GM12878 (cell line): ENCODE results near the gene BARD1. TPM values are rescaled to one million over a fixed set of nuclear protein-coding genes. Genes with fewer than 3 reads are reported as not detected.

Source experiments
- ATF7 ChIP-seq: fragments of 450-650 bp; IDR thresholded peaks from 2 replicates; pipeline ENCODE4 v1.6.1; 2016; ENCODE audit warnings: low read depth, mild to moderate bottlenecking
- BCL11A ChIP-seq: IDR thresholded peaks from 2 replicates; pipeline ENCODE4 v1.6.1; 2011; ENCODE audit warnings: low read depth, low read length
- CHD1 ChIP-seq: IDR thresholded peaks from 2 replicates; pipeline ENCODE4 v1.6.1; 2012; ENCODE audit warnings: low read depth, low read length, improper control_type of control experiment
- CREM ChIP-seq: IDR thresholded peaks from 2 replicates; pipeline ENCODE4 v1.6.1; 2014; ENCODE audit warnings: antibody characterized with exemption, low read depth
- EZH2 ChIP-seq: IDR thresholded peaks from 2 replicates; pipeline ENCODE4 v1.6.1; 2012; ENCODE audit warnings: low read depth, mild to moderate bottlenecking, control low read depth, inconsistent platforms, low read length, borderline replicate concordance; ENCODE audit not compliant: control insufficient read depth
- GATAD2B ChIP-seq: fragments of 450-650 bp; conservative IDR thresholded peaks from 2 replicates; pipeline ENCODE4 v1.6.1; 2017; ENCODE audit warnings: low read depth, mild to moderate bottlenecking, moderate library complexity
- HDGF ChIP-seq: fragments of 450-650 bp; IDR thresholded peaks from 2 replicates; pipeline ENCODE4 v1.6.1; 2016; ENCODE audit warnings: antibody characterized with exemption
- KDM1A ChIP-seq: fragments of 200-600 bp; sonication (generic); IDR thresholded peaks from 2 replicates; pipeline ENCODE4 v1.6.1; 2016; ENCODE audit warnings: borderline replicate concordance
- POLR2A ChIP-seq: IDR thresholded peaks from 2 replicates; pipeline ENCODE4 v1.6.1; 2011; ENCODE audit warnings: low read depth, mild to moderate bottlenecking, low read length
- TBL1XR1 ChIP-seq: IDR thresholded peaks from 2 replicates; pipeline ENCODE4 v1.6.1; 2012; ENCODE audit warnings: low read depth, low read length, improper control_type of control experiment
- ZSCAN29 ChIP-seq: fragments of 450-650 bp; IDR thresholded peaks from 2 replicates; pipeline ENCODE4 v1.6.1; 2017; ENCODE audit warnings: mild to moderate bottlenecking, moderate library complexity
- ZZZ3 ChIP-seq: IDR thresholded peaks from 2 replicates; pipeline ENCODE4 v1.6.1; 2011; ENCODE audit warnings: low read depth; ENCODE audit not compliant: control insufficient read depth, insufficient read length
- polyA plus RNA-seq, 11 experiments: library from polyadenylated mRNA; depleted of rRNA in 4 of 11; unstranded in 6 of 11; stranded (reverse) in 5 of 11; fragments of >200 nt; fragmentation: Nextera tagmentation in 4 of 11; fragmentation: Illumina TruSeq in 1 of 11; extraction: Ambion mirVana in 4 of 11; extraction: Trizol in 1 of 11; gene quantifications; 1 replicate in 1 of 11; 2 replicates in 10 of 11; pipeline versions ENCODE4 v1.2.1 to v1.2.3, GENCODE V29; 2011 to 2016; ENCODE audit warnings: inconsistent platforms in 2 of 11, missing spikeins in 2 of 11, low read depth in 1 of 11
- total RNA-seq, 4 experiments: library from RNA; depleted of rRNA in 3 of 4; stranded (reverse); fragments of >200 nt in 3 of 4; fragmentation: Illumina TruSeq in 1 of 4; extraction: Trizol in 1 of 4; gene quantifications; 2 replicates each; pipeline versions ENCODE4 v1.2.1 to v1.2.3, GENCODE V29; 2013 to 2021
- TF ChIP-seq, protein P1 (sequence below): fragments of 450-650 bp; IDR thresholded peaks from 2 replicates; pipeline ENCODE4 v1.6.1; 2016; ENCODE audit warnings: mild to moderate bottlenecking
- TF ChIP-seq, protein P2 (sequence below): fragments of 450-650 bp; IDR thresholded peaks from 2 replicates; pipeline ENCODE4 v1.6.1; 2017; ENCODE audit warnings: mild to moderate bottlenecking, moderate library complexity
- TF ChIP-seq, protein P3 (sequence below): fragments of 450-650 bp; IDR thresholded peaks from 2 replicates; pipeline ENCODE4 v1.6.1; 2017; ENCODE audit warnings: mild to moderate bottlenecking

The BARD1 gene
- total and polyA plus RNA-seq, 10 of the 15 experiments (the other 5 are each of a cell fraction or from before 2014, with no cell fraction given): 15.3 to 45.7 (median 31.6) TPM

DNA sequence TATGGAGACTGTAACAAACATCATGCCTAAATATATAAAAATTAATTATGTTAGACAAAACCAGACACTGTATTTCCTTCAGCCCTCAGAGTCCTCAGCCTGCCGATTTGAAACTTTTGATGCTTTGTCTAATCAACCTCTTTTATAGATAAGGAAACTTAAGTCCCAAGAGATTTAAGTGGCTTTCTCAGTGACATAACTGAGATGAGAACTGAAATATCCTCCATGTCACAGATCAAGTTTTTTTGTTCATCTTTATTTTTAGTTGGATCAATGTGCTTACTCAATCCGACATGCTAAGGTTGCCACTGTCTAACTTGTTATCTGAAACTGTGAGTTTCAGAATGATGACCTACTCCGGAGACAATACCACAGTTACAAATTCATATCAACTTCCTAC is 72.3 kb downstream of the BARD1 start (continued):
- TF ChIP-seq, protein P1, sequence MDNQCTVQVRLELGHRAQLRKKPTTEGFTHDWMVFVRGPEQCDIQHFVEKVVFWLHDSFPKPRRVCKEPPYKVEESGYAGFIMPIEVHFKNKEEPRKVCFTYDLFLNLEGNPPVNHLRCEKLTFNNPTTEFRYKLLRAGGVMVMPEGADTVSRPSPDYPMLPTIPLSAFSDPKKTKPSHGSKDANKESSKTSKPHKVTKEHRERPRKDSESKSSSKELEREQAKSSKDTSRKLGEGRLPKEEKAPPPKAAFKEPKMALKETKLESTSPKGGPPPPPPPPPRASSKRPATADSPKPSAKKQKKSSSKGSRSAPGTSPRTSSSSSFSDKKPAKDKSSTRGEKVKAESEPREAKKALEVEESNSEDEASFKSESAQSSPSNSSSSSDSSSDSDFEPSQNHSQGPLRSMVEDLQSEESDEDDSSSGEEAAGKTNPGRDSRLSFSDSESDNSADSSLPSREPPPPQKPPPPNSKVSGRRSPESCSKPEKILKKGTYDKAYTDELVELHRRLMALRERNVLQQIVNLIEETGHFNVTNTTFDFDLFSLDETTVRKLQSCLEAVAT: no peak
- TF ChIP-seq ATF7 (peak; percentile 97), BCL11A (peak; percentile 58; the same call in 1 of the 2 replicates), TBL1XR1 (peak; percentile 60; the same call in 1 of the 2 replicates), EZH2 (no peak), ZSCAN29 (no peak), KDM1A (no peak), CHD1 (0 out of 2 replicates have a peak, but pooled peaks have one; percentile 32), POLR2A (no peak), CREM (no peak; the same call in 1 of the 2 replicates), HDGF (no peak), GATAD2B (peak; percentile 45; the same call in 1 of the 2 replicates), ZZZ3 (no peak)
- TF ChIP-seq, protein P2, sequence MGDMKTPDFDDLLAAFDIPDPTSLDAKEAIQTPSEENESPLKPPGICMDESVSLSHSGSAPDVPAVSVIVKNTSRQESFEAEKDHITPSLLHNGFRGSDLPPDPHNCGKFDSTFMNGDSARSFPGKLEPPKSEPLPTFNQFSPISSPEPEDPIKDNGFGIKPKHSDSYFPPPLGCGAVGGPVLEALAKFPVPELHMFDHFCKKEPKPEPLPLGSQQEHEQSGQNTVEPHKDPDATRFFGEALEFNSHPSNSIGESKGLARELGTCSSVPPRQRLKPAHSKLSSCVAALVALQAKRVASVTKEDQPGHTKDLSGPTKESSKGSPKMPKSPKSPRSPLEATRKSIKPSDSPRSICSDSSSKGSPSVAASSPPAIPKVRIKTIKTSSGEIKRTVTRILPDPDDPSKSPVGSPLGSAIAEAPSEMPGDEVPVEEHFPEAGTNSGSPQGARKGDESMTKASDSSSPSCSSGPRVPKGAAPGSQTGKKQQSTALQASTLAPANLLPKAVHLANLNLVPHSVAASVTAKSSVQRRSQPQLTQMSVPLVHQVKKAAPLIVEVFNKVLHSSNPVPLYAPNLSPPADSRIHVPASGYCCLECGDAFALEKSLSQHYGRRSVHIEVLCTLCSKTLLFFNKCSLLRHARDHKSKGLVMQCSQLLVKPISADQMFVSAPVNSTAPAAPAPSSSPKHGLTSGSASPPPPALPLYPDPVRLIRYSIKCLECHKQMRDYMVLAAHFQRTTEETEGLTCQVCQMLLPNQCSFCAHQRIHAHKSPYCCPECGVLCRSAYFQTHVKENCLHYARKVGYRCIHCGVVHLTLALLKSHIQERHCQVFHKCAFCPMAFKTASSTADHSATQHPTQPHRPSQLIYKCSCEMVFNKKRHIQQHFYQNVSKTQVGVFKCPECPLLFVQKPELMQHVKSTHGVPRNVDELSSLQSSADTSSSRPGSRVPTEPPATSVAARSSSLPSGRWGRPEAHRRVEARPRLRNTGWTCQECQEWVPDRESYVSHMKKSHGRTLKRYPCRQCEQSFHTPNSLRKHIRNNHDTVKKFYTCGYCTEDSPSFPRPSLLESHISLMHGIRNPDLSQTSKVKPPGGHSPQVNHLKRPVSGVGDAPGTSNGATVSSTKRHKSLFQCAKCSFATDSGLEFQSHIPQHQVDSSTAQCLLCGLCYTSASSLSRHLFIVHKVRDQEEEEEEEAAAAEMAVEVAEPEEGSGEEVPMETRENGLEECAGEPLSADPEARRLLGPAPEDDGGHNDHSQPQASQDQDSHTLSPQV: peak; percentile 67; the same call in 1 of the 2 replicates
- TF ChIP-seq, protein P3, sequence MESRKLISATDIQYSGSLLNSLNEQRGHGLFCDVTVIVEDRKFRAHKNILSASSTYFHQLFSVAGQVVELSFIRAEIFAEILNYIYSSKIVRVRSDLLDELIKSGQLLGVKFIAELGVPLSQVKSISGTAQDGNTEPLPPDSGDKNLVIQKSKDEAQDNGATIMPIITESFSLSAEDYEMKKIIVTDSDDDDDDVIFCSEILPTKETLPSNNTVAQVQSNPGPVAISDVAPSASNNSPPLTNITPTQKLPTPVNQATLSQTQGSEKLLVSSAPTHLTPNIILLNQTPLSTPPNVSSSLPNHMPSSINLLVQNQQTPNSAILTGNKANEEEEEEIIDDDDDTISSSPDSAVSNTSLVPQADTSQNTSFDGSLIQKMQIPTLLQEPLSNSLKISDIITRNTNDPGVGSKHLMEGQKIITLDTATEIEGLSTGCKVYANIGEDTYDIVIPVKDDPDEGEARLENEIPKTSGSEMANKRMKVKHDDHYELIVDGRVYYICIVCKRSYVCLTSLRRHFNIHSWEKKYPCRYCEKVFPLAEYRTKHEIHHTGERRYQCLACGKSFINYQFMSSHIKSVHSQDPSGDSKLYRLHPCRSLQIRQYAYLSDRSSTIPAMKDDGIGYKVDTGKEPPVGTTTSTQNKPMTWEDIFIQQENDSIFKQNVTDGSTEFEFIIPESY: no peak
